Raji (cell line): Measurements from ENCODE around the gene GCLC.

Source experiments
- POLR2A ChIP-seq: IDR thresholded peaks from 2 replicates; pipeline ENCODE4 v1.6.1; 2011; ENCODE audit warnings: low read depth, low read length, control low read depth; ENCODE audit not compliant: insufficient read depth

The GCLC gene

DNA sequence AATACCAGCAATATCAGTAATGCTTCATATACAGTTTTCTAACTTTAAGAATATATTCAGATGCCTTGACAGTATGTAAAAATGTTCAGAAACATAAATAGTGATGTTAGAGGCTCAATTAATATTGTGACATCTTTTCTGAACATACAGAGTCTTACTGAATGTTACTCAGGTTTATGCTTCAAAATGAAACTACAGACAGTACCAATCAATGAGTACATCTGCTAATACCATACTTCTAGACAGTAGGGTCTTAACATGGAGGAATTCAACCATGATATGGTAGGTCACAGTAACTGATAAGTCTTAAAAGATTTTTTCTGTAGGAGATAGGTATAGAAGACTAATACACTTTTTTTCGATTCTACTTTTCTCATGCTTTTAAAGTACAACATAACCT lies 8.3 kb downstream of the GCLC start:
- no peak for TF ChIP-seq POLR2A

GRCh38 chr6:53532942-53533341 lies 12.0 kb downstream of the GCLC start:
- TF ChIP-seq POLR2A: no peak

GRCh38 chr6:53532061-53532797 lies 12.7 kb downstream of the GCLC start:
- TF ChIP-seq POLR2A: no peak

DNA sequence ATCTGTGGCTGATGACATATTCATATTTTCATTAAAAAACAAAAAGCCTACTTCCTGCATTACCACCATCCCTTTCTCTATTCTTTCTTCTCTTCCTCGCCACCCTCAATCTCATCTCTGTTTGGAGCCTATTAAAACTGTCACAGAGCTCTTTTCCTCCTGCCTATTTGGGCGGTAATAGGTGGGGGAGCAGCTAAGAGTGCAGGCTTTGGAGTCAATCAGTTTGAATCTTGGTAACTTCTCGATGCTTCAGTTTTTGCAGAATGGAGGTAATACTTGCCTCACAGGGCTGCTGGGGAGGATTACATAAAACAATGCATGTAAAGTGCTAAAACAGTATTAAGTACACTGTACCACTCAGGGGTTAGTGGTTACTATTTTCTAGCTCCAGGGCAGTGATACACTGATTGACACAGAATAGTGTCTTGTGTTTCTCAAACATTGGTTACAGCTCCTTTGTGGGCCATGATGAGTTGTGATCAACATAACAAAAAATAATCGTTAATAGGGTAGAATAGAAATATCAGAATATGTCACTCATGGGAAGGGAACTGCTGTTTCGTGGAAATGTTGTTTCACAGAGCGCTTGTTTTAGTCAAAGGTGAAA lies 14.0 kb downstream of the GCLC start:
- no peak for TF ChIP-seq POLR2A

GRCh38 chr6:53530346-53530745 lies 14.6 kb downstream of the GCLC start:
- no peak for TF ChIP-seq POLR2A

DNA sequence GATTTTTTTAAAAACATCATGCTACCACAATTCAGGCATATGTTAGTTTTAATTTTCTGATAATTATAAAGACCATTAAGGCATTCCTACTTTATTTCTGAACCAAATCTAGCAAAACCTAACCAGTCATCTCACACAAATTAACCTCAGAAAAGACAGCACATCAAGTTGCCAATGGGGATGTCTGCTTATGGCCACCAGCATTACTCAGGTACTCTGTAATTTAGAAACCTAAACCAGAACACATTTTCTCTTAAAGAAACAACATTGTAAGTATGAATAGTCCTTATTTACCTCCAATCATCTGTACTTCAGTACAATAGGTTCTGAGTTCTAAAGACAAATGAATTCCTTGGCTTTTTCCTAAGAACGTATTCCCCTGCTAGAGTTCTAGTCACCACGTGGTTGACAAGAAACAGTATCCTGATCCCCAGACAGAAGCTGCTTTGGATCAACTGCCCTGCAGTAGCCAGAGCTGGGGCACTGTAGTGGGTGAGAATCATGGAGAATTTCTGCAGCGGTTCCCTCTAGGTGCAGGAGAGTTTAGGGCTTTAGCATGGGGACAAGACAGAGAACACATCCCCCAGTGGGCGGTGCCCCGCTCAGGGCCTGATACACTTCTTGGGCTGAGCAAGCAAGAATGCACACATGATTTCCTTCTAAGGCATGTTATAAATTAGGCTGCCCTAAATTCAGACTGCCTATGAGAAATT lies 15.4 kb downstream of the GCLC start:
- no peak for TF ChIP-seq POLR2A

DNA sequence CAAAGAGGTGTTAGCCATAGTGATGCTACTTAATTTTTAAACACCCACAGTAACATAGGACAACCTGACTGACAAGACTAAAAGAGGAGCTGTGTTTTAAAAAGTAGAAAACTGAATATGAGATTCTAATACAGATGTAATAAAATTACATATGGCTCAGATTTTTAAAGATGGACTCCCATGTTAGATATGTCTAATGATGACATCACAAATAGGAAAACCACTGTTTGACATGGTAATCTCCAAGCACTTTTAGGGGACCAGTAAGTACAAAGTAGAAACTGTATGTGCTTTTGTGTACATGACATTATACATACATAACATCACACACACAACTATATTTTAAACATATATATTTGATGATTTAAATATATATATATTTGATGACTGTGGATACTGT lies 16.8 kb downstream of the GCLC start:
- no peak for TF ChIP-seq POLR2A

- TF ChIP-seq POLR2A: no peak
Observed at GRCh38 chr6:53527249-53527765, 17.6 kb downstream of the GCLC start.

DNA sequence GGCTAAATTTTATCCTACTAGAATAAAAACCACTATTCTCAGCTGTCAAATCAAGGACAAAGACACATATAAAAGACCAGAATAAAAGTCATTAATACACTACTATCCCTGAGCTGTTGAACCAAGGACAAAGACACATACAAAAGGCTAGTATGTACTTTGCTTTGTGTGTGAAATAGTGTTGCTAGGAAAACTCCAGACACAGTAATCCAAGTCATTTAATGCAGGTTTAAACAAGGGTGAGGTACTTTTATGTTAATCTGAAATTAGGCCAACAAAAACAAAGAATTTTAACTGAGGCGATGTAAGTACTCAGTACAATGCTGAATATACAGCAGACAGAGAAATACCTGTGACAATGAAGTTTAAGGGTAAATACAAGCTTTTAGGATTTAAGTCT lies 18.9 kb downstream of the GCLC start:
- TF ChIP-seq POLR2A: no peak

DNA sequence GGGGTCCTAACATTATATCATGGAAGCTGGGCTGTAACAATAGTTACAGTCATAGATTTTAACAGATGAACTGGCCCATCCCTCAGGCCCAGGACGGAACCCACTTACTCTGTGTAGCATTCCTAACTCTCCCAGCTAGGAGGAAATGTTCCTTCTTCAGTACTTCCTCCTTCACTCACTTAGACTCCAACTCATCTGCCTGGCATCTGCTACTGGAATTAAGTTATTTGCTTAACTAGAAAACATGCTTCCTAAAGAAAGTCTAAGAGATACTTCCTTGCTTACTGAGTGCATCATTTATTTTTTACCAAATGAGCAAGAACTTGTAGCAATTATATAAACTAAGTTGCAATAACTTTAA lies 20.5 kb downstream of the GCLC start:
- no peak for TF ChIP-seq POLR2A

DNA sequence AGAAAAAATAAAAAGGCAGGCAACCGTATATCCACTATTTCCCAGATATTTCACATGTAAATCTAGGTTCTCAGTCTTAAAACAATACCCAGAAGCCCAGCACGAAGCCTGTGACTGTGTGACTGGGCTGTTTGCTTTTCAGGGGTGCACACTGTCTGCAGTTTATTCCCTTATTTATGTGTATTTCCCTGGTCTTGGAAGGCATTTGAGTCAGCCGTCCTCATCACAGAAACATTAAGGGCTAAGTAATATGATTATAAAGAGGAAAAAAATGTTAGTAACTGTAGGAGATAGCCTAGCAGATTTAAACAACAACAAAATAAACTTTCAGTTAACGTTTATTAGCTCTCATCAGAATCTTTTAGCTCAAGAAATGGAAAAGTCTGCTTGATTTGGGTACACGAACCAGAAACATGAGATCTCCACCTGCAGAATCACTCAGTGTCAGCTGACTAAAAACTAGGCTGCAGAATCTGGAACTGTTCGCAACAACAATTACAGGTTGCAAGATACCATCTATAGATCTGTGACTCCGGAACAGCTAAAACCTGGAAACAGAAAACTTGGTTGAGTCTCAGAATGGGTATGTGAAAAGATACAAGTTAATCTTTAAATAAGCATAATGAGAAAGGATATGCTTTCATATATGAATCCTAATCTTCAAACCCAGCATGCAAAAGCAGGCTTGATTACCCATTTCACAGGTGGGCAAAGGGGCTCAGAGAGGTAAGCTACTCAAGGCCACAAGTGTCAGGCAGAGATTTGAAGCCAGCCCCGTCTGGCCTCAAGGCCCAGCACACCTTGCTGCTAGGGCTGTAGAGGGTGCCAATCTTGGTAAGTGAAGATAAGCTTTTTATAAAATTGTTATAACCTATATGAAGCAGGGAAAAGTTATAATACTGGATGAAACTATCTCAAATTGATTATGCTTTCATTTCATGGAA lies 21.1 kb downstream of the GCLC start:
- no peak for TF ChIP-seq POLR2A

DNA sequence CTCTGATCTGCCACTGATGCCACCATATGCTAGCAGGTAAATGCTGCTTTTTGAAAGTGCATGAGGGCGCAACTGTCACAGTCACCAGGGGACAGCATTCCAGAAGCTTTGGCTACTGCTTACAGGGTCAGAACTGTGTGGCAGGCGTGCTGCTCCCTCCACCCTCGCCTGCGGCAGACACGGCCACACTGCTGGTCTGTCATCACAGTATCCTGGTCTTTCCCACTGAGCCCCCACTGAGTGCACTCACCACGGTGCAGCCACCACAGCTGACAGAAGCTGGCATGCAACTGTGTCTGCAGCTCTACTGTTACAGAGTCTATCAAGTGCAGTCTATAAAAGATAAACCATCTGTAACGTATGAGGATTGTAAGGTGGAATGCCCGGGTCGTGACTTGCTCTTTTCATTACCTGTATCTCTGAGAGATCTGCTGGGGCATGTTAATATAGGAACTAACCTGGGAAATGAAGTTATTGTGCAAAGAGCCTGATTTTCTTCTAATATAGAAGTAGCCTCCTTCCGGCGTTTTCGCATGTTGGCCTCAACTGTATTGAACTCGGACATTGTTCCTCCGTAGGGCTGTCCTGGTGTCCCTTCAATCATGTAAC lies 24.5 kb downstream of the GCLC start:
- TF ChIP-seq POLR2A: no peak

- no peak for TF ChIP-seq POLR2A
Observed at GRCh38 chr6:53518862-53519261, 26.0 kb downstream of the GCLC start.

GRCh38 chr6:53517021-53517420 lies 27.9 kb downstream of the GCLC start:
- TF ChIP-seq POLR2A: no peak

GRCh38 chr6:53514677-53515076 lies 30.2 kb downstream of the GCLC start:
- no peak for TF ChIP-seq POLR2A
